UCSD-AML1 (cell line): ENCODE data around the gene GRIA4.
"Not testable (repeated sequence)": the region's sequence is repeated elsewhere in the genome, so short reads cannot be mapped to it uniquely, and the experiment has no call there.

Experiments
- DNase-seq: peaks from one replicate; lab custom pipeline; 2025; ENCODE audit not compliant: unreplicated experiment; lab: John Stamatoyannopoulos, UW

GRIA4 gene

DNA sequence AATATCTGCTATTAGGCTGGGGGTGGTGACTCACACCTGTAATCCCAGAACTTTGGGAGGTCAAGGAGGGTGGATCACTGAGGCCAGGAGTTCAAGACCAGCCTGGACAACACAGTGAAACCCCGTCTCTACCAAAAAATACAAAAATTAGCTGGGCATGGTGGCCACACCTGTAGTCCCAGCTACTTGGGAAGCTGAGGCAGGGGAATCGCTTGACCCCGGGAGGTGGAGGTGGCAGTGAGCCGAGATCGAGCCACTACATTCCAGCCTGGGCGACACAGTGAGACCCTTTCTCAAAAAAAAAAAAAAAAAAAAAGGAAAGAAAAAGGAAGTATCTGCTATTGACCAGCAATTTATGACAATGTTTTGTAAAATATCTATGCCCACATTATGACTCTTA lies 176.0 kb downstream of the GRIA4 start:
- DNase-seq: not testable (repeated sequence)

DNA sequence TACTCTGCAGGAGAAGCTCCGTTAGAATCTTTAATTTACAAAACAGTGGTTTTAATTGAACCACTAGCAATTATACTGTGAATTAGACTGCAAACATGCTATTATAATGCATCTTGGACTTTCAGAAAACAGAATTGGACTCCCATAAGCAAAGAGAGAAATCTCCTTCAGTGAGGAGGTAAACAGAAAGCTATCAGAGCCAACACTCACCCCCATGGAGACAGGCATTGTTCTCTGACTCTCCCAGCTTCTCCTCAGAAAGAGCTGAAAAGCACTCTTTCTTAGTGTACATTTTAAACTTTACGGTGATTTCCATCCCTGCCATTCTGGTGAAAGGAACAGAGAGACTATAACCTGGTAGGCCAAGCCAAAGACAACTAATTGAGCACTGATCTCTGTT lies 176.9 kb downstream of the GRIA4 start:
- DNase-seq: no peak

DNA sequence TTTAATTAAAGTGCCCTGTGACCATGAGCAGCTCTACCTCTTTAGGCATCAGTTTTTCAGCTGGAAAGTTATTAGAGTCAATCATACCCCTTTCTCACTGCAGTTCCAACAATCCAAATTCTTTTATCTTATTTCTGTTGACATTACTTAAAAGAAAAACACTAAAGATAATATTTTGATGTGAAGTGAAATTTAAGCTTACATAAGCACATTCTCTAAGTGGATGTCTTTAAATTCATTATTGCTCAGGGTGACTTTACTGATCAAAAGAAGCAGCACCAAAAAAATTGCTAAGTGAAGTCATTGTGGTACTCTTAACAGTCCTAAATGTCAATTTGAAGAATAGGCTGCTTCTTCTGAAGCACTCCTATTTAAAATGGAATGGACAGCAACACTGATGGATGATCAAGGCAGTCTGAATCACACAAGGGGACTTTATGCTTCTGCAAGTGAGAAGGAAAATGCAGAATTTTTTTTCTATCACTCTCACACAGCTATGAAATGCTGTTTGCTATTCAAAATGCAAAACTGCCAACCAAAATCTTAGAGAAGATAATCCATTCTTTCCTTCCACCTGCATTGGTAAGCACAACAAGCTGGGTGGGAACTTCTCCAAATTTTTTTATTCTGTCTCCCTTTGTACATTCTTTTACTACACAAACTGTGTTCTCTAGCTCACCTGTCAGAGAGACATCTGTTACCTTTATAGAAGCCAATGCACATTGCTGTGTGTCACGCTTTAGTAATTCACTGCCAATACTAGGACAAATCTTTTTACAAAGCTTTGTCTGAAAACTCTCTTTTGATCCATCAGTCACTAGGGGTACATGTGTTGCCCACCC lies 179.9 kb downstream of the GRIA4 start:
- no peak for DNase-seq

DNA sequence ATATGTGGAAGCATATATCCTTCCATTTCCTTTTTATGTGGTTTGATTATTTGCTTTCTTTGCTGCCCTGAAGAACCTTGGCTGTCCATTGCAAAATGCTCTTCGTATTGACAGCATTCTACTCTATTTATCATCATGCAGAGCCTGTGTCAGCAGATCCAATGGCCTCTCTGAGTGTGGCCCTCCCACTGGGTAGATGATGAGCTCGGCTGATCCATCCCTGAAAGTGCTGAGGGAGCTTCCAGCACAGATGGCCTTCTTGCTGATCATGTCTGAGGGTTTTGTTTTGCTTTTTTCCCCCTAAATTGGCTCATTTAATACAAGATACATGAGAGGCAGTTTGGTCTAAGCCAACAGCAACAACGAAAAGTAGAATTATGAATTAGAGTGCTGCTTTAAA lies 181.0 kb downstream of the GRIA4 start:
- DNase-seq: no peak

DNA sequence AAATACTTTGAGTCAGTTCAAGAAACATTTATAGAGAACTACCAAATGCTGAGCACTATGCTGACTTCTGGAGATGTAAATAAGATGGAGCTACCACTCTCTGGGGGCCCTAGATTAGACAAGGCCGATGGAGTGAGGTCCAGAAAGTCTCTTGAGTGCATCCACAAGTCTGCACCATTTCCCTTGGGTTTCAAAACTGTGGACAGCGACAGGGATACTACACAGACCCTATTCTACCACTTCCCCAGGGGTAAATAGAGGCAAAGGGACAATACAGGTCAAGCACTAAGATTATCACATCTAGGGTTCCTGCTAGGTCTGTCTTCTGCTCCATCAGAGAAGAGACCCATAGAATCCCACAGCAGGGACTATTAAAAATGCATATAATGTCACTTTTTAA lies 183.2 kb downstream of the GRIA4 start:
- DNase-seq: no peak

DNA sequence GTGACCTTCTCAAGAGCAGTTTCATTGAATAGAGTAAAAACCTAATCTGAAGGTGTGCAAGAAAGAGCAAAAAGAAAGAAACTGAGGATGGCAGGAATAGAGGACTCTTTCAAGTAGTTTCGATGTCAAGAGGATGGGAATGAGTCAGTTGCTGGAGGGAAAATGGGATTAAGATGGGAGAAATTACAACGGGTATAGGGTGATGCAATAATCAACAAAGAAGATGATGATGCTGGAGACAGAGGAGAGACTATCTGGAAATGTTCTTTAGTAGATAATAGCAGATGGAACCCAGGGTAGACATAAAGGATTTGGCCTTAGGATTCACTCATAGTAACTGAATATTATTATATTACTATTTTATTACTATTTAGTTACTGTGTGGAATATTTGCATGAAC lies 189.4 kb downstream of the GRIA4 start:
- no peak for DNase-seq

DNA sequence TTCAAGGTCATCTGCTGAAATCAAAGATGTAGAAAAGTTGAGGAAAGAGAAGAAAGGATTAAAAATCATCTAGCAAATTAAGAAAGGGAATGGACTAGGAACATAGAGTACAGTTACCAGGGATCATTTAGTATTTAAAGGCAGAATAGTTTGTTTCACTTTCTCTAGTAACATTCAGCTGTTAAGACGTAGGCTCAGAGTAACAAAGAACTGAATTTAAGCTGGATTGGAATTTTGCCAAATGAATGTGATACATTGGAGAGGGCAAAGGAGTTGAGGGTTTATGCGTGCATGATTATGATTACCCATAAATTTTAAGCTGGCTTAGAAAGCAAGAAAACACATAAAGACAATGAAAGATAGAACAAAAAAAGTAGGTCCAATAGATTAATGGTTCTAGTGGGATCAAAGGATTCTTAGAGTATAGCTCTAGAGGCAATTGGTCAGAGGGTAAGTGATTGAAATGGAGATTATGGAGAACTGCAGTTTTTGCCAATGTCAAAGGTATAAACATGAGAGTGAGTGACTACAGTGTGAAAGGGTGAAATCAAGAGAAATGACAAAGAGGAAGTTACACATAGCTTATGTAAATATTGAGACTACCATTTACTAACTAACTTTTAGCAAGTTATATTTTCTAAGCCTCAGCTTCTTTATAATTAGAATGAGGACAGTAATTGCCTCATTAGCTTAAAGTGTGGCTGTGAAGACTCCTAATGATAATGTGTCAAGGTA lies 190.0 kb downstream of the GRIA4 start:
- no peak for DNase-seq

DNA sequence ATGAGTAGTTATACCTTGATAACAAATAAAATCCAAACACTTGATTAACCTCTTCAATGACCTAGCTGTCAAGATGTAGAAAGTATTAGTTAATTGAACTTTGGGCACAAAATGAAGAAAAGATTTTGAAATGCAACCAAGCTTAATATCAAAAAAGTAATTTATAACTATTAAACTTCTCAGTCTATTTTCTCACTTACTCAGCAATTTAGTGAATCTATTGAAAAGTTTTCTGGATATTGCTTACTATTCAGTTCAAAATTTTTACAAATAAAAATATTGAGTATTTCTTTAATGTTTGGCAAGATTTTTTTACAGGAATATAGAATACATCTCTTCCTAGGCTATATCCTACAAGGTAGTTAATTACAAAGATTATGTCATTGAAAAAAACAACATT lies 192.5 kb downstream of the GRIA4 start:
- no peak for DNase-seq

DNA sequence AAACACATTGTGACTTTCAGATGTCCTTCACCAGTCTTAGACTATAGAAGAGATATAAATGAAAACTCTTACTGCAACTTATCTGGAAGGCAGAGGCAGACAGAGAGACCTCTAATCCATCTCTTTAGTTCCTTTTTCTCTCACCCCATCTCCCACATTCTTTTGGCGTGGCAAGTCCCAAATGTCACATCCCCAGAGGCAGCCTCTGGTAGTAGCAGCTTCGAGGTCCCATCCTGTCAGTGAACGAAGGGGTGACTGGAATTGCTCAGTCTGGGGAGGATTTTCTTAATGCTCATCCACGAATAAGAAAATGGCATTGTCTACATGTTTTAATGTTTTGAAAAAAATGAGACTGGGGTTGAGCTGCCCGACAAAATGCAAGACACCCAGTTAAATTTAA lies 201.4 kb downstream of the GRIA4 start:
- no peak for DNase-seq

DNA sequence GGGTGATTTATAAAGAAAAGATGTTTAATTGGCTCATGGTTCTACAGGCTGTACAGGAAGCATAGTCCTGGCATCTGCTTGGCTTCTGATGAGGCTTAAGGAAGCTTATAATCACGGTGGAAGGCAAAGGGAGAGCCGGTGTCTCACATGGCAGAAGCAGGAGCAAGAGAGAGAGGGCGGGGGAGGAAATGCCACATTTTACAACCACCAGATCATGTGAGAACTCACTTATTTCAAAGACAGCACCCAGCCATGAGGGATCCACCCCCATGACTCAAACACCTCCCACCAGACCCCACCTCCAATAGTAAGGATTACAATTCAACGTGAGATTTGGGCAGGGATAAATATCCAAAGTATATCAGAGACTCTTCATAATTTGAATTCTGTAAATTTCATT lies 211.5 kb downstream of the GRIA4 start:
- DNase-seq: no peak

DNA sequence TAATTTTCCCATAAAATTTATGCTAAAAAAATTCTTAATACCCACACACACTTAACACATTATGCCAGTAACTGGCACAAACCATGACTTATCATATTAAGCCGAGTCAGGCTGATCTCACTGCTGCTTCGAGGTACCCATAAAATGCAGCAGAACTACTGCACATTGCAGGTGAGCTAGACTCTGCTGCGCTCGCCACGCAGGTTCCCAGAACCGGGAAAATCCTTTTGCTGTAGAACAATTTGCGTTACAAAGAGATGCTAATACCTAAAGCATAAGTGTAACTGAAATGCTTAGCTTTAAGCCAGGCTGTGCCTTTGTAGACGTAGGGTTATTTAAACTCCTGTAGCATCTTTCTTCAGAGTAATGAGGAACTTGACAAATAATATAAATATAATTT lies 211.9 kb downstream of the GRIA4 start:
- no peak for DNase-seq

DNA sequence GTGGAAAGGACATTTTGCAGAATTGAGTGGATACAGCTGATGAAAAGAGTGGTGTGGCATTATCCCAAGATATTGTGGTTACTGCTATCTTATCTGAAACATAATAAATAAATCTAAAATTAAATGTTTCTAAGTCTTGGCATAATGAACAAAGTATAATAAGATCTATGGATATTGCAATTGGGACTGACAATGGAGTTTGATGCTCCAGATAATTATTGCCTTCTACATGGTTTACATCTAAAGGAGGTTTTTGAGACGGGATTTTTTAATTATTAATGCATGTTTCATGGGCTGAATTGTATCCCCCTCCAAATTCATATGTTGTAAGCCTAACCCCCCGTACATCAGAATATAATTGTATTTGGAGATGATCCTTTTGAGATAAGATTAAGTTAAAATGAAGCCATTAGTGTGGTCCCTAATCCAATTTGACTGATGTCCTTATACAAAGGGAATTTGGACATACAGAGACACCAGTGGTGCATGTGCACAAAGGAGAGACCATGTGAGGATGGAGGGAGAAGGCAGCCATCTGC lies 213.7 kb downstream of the GRIA4 start:
- no peak for DNase-seq

DNA sequence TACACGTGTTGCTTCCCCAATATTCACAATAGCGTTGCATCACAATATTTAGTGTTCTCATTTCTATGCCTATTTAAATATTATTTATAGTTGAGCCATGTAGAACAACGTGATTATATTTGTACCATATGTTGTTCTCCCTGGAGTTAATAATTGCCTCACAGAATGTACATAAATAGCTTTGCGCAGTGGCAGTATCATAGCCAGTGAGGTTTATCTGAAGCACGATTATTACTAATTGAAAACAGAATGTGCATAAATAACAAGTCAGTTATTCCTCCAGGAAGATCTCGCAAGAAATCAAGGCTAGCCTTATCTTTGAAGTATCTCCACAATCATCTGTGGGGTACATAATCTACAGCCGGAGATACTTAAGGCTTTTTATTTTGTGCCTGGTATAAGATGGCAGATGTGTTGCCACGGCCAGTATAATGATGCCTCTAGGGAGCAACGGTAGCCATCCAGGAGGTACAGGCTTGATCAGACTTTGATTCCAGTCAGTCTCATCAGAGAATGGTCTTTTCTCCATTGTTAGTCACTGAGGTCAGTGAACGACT lies 214.7 kb downstream of the GRIA4 start:
- DNase-seq: no peak

DNA sequence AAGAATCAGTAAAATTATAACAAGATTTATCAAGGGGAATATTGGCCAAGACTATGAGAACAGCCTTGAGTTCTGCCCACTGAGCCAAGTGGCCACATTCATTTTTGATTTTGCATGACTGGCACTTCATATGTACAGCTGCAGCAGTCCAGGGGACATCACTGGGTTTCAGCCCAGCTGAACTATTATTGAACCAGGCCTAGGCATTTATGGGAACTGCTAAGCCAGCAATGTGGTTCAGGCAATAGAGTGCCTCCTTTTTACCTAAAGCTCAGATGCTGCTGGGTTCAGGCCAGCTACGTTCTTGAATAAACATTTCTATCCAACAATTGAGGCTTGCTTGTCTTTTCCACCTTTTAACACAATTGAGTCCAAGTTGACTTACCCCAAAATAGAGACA lies 215.3 kb downstream of the GRIA4 start:
- DNase-seq: no peak

DNA sequence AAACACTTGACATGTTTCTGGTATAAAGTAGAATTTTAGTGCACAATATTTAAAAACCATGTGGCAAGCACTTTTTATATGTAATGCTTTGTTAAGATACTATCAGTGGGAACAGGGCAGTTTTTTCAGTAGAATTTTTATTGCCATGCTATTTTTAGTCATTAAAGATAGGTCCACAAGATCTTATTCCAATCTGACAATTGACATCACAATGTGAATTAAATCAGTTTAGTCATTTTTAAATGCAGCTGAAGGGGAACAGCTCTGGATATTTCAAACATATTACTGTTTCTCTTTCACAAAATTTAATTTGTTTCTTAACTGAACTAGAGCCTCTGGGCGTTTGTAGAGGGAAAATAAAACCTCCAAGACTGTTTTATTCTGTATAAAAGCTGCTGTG lies 218.0 kb downstream of the GRIA4 start:
- DNase-seq: no peak

DNA sequence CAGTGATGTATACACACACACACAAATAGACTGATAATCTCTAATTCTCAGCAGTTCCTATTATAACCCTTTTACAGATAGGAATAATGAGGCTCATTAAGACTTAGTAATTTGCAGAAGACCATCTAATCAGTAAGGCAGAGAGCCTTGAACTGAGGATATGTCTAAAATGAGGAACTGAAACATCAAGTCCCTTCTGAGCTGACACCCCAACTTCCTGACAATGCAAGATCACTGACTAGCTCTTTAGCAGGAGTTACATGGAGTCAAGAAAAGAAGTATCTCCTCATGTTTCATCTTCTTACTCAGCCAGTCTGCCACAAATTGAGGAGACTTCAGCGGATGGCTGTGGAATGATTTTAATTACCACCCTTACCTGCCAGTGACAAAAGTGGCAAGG lies 219.2 kb downstream of the GRIA4 start:
- DNase-seq: no peak

DNA sequence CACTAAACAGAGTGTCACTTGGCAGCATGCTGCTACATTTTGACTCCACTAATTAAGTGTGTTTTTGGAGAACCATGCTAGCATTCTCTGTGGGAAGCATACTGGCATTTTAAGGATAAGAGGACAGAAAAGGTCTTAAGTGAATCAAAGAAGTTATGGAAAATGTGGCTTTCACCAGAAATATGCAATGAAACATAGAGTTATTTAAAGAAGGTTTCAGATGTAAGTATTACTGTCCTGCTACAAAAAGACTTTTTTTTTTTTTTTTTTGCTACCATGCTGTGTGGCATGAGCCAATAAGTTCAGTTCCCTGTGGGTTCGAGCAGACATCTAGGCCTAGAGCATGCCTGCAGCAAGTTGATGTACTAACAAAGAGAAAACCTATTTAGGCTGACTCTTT lies 224.6 kb downstream of the GRIA4 start:
- no peak for DNase-seq

DNA sequence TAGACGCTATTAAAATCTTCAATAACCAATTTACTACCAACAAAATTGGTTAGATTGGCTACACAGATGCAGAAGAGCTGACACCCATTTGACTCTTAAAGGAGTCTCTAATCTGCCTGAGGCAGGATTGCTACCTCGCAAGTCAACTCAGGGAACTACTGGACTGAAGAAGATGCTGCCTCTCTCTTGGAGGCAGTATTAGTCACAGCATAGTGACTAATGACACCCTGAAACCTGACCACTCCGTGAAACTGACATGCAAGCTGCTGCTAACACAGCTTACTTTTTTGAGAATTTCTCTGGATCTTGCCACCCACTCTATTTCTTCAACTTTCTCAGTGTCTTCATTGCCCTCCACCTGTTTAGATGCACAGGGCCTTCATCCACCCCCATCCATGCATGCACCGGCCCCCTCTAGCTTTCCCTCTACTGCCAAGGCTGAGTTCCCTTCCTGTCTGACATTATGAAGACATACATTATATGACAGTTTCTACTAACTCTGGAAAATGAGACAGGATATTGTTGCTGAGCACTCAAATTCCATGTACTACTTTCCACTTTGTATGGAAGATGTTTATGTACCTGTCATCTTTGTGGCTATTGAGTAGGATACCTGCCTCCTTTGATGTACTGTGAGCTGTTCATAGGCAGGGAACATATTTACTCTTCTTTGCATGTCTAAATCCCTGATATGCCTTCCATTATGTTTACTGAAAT lies 229.0 kb downstream of the GRIA4 start:
- no peak for DNase-seq

DNA sequence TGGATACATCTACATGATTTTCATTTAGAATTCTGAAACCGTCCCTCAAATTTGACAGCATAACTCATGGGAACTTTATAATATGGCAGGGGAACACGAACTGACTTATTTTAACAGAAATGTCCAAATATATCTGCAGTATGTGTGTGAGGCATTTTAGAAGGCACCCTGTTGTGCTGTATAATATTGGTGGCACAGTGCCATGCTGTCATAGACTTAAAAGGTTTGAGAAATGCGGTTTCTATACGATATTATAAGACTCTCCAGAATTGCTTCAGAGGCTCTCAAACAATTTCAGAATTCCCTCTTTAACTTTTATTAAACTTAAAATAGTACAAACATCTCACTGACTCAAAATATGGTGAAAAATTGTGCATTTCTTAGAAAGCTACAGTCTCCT lies 230.5 kb downstream of the GRIA4 start:
- no peak for DNase-seq

DNA sequence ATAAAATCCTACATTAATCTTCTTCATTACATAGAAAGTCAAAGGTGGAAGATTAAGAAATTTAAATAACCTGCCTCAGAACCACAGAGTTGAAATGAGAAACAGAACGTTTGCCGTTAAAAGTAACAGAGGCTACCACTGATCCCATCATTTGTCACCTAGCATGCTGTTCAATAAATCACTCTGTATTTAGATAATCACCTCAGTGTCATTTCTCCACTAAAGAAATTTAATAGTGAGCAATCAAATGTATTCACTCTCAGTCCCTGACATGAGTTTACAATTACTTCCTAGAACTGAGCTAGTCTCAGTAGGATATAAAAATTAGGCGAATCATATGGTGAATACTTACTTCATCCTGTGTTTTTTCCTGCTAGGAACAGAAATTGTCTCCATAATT lies 242.5 kb downstream of the GRIA4 start:
- no peak for DNase-seq

DNA sequence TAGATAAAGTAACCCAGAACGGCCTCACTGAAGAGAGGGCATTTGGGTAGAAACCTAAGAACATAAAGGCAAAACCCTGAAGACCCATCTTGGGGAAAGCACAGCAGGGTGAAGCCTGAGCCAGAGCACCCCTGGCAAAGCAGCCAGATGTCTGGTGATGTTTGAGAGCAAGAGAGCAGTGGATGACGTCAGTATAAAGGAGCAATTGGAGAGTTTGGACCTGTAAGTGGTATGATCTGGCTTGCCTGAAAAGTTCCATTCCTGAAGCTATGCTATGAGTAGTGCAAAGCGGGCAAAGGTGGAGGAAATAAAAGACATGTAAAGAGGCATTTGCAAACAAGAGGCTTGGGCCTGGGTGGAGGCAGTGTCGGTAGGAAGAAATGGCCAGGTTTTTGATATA lies 244.4 kb downstream of the GRIA4 start:
- no peak for DNase-seq
